OCI-LY1 (cell line): Measurements from ENCODE around the gene B3GALNT2.

Experiments used
- H2AFZ ChIP-seq: fragments of 200-600 bp; sonication (generic), shearing (Covaris generic); 2 replicates; pipeline ENCODE4 v1.6.0; 2014; ENCODE audit warnings: antibody characterized with exemption, mild to moderate bottlenecking, low read length
- H3F3A ChIP-seq: fragments of 200-600 bp; sonication (generic), shearing (Covaris generic); 2 replicates; pipeline ENCODE4 v1.6.0; 2014; ENCODE audit warnings: mild to moderate bottlenecking, antibody characterized with exemption, low read length, moderate library complexity; ENCODE audit not compliant: insufficient read depth
- H3K27ac ChIP-seq: fragments of 200-600 bp; sonication (generic); 2 replicates; pipeline ENCODE4 v1.5.1; 2014; ENCODE audit warnings: low read length, mixed run types, mild to moderate bottlenecking, low read depth; ENCODE audit not compliant: poor library complexity, severe bottlenecking
- H3K27me3 ChIP-seq: fragments of 200-600 bp; sonication (generic); 2 replicates; pipeline ENCODE4 v1.6.0; 2014; ENCODE audit warnings: antibody characterized with exemption, mild to moderate bottlenecking, low read length, moderate library complexity; ENCODE audit not compliant: insufficient read depth
- H3K36me3 ChIP-seq: fragments of 200-600 bp; sonication (generic); 2 replicates; pipeline ENCODE4 v1.6.1; 2014; ENCODE audit warnings: mild to moderate bottlenecking, antibody characterized with exemption, low read length, moderate library complexity, mixed read lengths; ENCODE audit not compliant: insufficient read depth
- H3K4me1 ChIP-seq: fragments of 200-600 bp; sonication (generic); 2 replicates; pipeline ENCODE4 v1.5.1; 2014; ENCODE audit warnings: mild to moderate bottlenecking, low read length, moderate library complexity; ENCODE audit not compliant: insufficient read depth, severe bottlenecking
- H3K4me2 ChIP-seq: fragments of 200-600 bp; sonication (generic), shearing (Covaris generic); 2 replicates; pipeline ENCODE4 v1.6.1; 2014; ENCODE audit warnings: low read length
- H3K4me3 ChIP-seq: fragments of 200-600 bp; sonication (generic); 2 replicates; pipeline ENCODE4 v1.5.1; 2014; ENCODE audit warnings: low read length, low read depth, mild to moderate bottlenecking, mixed read lengths; ENCODE audit not compliant: poor library complexity, severe bottlenecking
- H3K79me2 ChIP-seq: fragments of 200-600 bp; shearing (Covaris generic); 2 replicates; pipeline ENCODE4 v1.6.1; 2016; ENCODE audit warnings: mixed run types, low read length, mixed read lengths; ENCODE audit not compliant: insufficient read depth
- H3K9ac ChIP-seq: fragments of 200-600 bp; sonication (generic), shearing (Covaris generic); 2 replicates; pipeline ENCODE4 v1.6.1; 2014; ENCODE audit warnings: mild to moderate bottlenecking, low read length, mixed read lengths
- H3K9me2 ChIP-seq: fragments of 200-600 bp; sonication (generic), shearing (Covaris generic); 2 replicates; pipeline ENCODE4 v1.6.1; 2014; ENCODE audit warnings: low read depth, mild to moderate bottlenecking, low read length, mixed read lengths
- H3K9me3 ChIP-seq: fragments of 200-600 bp; shearing (Covaris generic); 2 replicates; pipeline ENCODE4 v1.6.1; 2014; ENCODE audit warnings: low read length, mixed read lengths
- H4K20me1 ChIP-seq: fragments of 200-600 bp; sonication (generic), shearing (Covaris generic); 2 replicates; pipeline ENCODE4 v1.6.0; 2016; ENCODE audit warnings: mild to moderate bottlenecking, low read length; ENCODE audit not compliant: insufficient read depth
- CTCF ChIP-seq: fragments of 200-600 bp; sonication (generic), shearing (Covaris generic); IDR thresholded peaks from 2 replicates; pipeline ENCODE4 v1.5.1; 2017; ENCODE audit warnings: mild to moderate bottlenecking, antibody characterized with exemption, low read length, moderate library complexity, mixed read lengths
- EZH2 ChIP-seq: fragments of 200-600 bp; sonication (generic), shearing (Covaris generic); IDR thresholded peaks from 2 replicates; pipeline ENCODE4 v1.8.0; 2017; ENCODE audit warnings: borderline replicate concordance, mixed run types, mild to moderate bottlenecking, antibody characterized with exemption, low read length, moderate library complexity, mixed read lengths

B3GALNT2 gene

GRCh38 chr1:235504122-235504493, at the start of gene B3GALNT2:
B3GALNT2 (minus strand) TSS chr1:235504452; CDS start chr1:235504252, 200 bp downstream.
- Histone ChIP-seq H3K9ac (peak within 1 kb of the TSS; percentile 88), H3F3A (no peaks in the 10 kb centered on the region), H3K36me3 (no peaks in the 10 kb centered on the region), H4K20me1 (no peaks in the 10 kb centered on the region), H3K4me2 (peak within 1 kb of the TSS; percentile 73), H2AFZ (peak within 1 kb of the TSS; percentile 76), H3K79me2 (no peaks in the 10 kb centered on the region), H3K9me2 (no peaks in the 10 kb centered on the region), H3K9me3 (no peaks in the 10 kb centered on the region), H3K27ac (peak within 1 kb of the TSS; percentile 69), H3K4me3 (peak within 1 kb of the TSS; percentile 86), H3K4me1 (peaks cover 12% of the 10 kb centered on the region), H3K27me3 (no peaks in the 10 kb centered on the region)
- TF ChIP-seq EZH2 (no peak), CTCF (no peak)

DNA sequence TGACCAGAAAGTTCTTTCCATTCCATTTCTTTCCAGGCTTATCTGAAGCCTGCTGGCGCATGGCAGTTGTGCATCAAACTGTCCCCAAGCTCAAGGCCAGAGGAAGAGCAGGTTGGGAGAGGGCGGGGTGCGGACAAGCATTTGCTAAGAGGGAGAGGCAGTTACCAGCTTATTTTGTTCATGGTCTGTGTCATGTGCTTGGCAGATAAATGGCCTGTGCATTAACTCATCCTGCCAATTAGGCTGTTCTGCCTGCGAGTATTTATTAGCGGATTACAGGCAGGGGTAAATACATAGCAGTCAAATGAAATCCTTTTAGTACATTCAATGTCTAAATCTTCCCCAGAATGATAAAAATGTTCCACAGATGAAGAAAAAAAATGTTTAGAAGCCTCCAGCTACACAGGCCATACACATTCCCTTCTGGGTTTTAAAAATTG, 48.9 kb upstream of the B3GALNT2 start:
- Histone ChIP-seq H3K79me2 (no peaks in the 10 kb centered on the region), H3K4me3 (no peak overlapping the region), H3K9ac (no peak overlapping the region), H3K4me1 (no peaks in the 10 kb centered on the region), H3K27me3 (no peaks in the 10 kb centered on the region), H3F3A (no peaks in the 10 kb centered on the region), H3K36me3 (no peaks in the 10 kb centered on the region), H3K9me2 (no peaks in the 10 kb centered on the region), H4K20me1 (no peaks in the 10 kb centered on the region), H3K4me2 (no peak overlapping the region), H3K27ac (no peak overlapping the region), H2AFZ (no peak overlapping the region), H3K9me3 (no peaks in the 10 kb centered on the region)
- TF ChIP-seq EZH2 (no peak), CTCF (no peak)

DNA sequence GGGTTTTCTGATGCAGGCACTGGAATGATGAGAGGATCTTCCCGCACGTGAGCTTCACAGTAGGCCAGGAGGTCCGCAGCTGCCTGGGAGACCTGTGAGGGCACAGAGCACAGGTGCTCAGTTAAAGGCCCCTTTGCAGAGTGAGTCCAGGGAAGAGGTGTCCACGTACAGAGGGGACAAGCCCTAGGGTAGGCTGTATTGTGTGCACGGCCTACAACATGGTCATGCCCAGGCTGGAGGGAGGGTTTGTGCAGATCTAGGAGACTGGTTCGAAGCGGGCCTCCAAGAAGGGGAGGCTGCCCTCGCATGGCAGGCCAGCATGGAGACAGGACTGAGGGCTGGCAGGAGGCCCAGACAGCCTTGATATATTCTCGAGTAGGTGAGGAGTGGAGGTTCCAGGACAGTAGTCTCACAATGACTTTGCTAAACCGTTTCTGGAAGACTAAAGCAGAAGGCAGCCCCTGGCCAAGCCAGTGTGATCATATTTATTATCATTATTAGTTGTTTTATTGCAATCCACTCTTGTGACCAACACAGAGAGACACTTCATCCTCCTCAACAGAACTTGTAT, 48.0 kb upstream of the B3GALNT2 start:
- H3K79me2 ChIP-seq: no peaks in the 10 kb centered on the region
- no peaks in the 10 kb centered on the region for H3K36me3 ChIP-seq
- H3F3A ChIP-seq: no peaks in the 10 kb centered on the region
- H3K9ac ChIP-seq: no peak overlapping the region
- no peaks in the 10 kb centered on the region for H3K4me1 ChIP-seq
- no peak overlapping the region for H3K27ac ChIP-seq
- H3K9me3 ChIP-seq: no peaks in the 10 kb centered on the region
- H3K4me2 ChIP-seq: no peak overlapping the region
- no peak overlapping the region for H2AFZ ChIP-seq
- H3K4me3 ChIP-seq: no peak overlapping the region
- TF ChIP-seq EZH2 (no peak), CTCF (no peak)
- no peaks in the 10 kb centered on the region for H3K9me2 ChIP-seq
- H3K27me3 ChIP-seq: no peaks in the 10 kb centered on the region
- no peaks in the 10 kb centered on the region for H4K20me1 ChIP-seq
